K562 (cell line): Measurements from ENCODE around the gene KIT.

Experiments used
- ADNP ChIP-seq: fragments of 200-800 bp; sonication (Bioruptor generic); IDR thresholded peaks from 2 replicates; pipeline ENCODE4 v1.6.1; 2016; ENCODE audit warnings: missing genetic modification characterization, missing compliant biosample characterization
- HDAC2 ChIP-seq: fragments of 450-650 bp; IDR thresholded peaks from 2 replicates; pipeline ENCODE4 v1.6.1; 2016; ENCODE audit warnings: mild to moderate bottlenecking
- NR1H2 ChIP-seq: sonication (generic); formaldehyde crosslinking; IDR thresholded peaks from 2 replicates; pipeline ENCODE4 v1.4.0; 2020; ENCODE audit warnings: mild to moderate bottlenecking, missing genetic modification reagents
- SETDB1 ChIP-seq: IDR thresholded peaks from one replicate; pipeline ENCODE4 v1.6.1; 2012; ENCODE audit warnings: low read length, control low read depth, inconsistent platforms
- SMAD3 ChIP-seq: fragments of 450-650 bp; formaldehyde crosslinking; conservative IDR thresholded peaks from 2 replicates; pipeline ENCODE4 v1.4.0; 2020; ENCODE audit warnings: mild to moderate bottlenecking
- ZNF407 ChIP-seq: fragments of 450-650 bp; IDR thresholded peaks from 2 replicates; pipeline ENCODE4 v1.6.1; 2016; ENCODE audit warnings: low read depth
- ZNF589 ChIP-seq: fragments of 200-800 bp; sonication (Bioruptor generic); IDR thresholded peaks from 2 replicates; pipeline ENCODE4 v1.6.1; 2016; ENCODE audit warnings: low read depth, missing genetic modification characterization, missing compliant biosample characterization

GRCh38 chr4:54695337-54695736 is 37.6 kb downstream of the KIT start:
- TF ChIP-seq SMAD3: no peak
- TF ChIP-seq ZNF407: no peak
- no peak for TF ChIP-seq NR1H2 (CRISPR knock-in tag)
- TF ChIP-seq ZNF589 (CRISPR knock-in tag): no peak
- no peak for TF ChIP-seq SETDB1
- TF ChIP-seq ADNP (tag): no peak
- TF ChIP-seq HDAC2: no peak
